ENCODE data around the gene ALK. TPM values are rescaled to one million over a fixed set of nuclear protein-coding genes. Genes with fewer than 3 reads are reported as not detected.

ALK gene
- total RNA-seq, 1 experiment from 2014 or later = not detected

- no peak for DNase-seq (ENCODE audit: low spot score)
Measured at GRCh38 chr2:29367986-29368658, 553.3 kb downstream of the ALK start.

- no peak for DNase-seq (ENCODE audit: low spot score)
Measured at GRCh38 chr2:29363111-29363510, 558.3 kb downstream of the ALK start.

- no peak for DNase-seq (ENCODE audit: low spot score)
Measured at GRCh38 chr2:29361231-29361630, 560.2 kb downstream of the ALK start.

DNA sequence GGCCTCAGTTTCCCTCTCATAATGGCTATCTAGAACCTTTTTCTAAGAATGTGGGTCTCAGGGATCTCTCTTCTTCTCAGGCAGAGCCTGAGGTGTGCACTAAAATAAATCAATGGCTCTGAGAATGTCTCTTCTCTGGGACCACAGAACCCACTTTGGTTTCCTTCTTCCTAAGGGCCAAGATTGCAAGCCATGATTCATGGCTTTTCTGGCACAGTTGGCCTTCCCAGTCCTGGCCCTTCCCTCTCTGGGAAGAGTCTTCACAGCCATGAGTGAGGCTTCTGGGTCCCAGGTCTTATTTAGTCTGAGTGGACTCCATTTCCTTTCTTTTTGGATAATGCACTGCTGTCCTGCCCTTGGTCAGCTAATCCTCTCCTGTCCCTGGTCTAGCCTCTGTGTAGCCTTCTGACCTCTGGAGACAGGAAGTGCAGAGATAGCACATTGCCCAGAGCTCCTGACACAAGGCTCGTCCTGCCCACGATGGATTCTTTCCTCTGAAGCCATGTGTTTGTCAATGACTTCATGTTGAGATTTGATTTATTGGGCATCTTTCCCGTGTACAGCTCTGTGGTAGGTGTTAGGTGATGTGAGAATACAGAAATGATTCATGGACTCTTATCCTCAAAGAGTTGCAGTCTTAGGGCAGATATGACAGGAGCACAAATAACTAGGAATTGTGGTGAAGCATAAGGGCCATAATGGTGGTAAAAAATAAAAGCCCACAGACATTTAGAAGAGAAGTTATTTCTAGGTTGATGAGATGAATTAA is 561.2 kb downstream of the ALK start:
- DNase-seq (ENCODE audit: low spot score) = no peak

GRCh38 chr2:29353403-29353991 is 567.9 kb downstream of the ALK start:
- DNase-seq (ENCODE audit: low spot score) = no peak

GRCh38 chr2:29351916-29352591 is 569.3 kb downstream of the ALK start:
- DNase-seq (ENCODE audit: low spot score) = no peak

DNA sequence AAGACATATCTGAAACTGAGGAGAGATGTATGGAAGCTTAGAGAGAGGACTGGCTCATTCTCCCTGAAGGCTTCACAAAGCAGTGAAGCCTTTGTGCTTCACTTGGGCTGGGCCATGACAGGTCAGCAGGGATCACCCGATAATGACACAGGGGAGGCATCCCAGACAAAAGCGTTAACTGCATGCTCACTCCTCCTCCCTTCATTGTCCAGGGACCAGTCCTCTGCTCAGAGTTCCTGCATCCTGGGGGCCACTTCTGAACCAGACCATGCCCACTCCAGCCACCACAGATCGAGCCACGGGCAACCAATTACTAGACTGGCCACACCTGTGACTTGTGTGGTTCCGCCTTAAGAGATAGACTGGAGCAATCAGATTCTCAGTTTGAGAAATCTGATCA is 570.1 kb downstream of the ALK start:
- DNase-seq (ENCODE audit: low spot score) = no peak

- no peak for DNase-seq (ENCODE audit: low spot score)
Measured at GRCh38 chr2:29349316-29350030, 571.9 kb downstream of the ALK start.

- DNase-seq (ENCODE audit: low spot score) = no peak
Measured at GRCh38 chr2:29347774-29348461, 573.5 kb downstream of the ALK start.

DNA sequence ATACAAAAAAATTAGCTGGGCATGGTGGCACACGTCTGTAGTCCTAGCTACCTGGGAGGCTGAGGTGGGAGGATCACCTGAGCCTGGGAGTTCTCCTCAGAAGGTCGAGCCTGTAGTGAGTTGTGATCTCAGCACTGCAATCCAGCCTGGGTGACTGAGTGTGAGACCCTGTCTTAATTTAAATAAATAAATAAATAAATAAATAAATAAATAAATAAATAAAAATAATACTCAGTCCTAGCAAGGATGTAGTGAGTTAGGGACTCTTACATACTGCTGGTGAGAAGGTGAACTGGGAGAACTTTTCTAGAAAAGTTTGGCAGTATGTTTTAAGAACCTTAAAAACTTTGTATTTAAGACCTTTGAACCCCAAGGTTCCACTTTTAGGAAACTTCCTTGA is 576.1 kb downstream of the ALK start:
- no peak for DNase-seq (ENCODE audit: low spot score)

DNA sequence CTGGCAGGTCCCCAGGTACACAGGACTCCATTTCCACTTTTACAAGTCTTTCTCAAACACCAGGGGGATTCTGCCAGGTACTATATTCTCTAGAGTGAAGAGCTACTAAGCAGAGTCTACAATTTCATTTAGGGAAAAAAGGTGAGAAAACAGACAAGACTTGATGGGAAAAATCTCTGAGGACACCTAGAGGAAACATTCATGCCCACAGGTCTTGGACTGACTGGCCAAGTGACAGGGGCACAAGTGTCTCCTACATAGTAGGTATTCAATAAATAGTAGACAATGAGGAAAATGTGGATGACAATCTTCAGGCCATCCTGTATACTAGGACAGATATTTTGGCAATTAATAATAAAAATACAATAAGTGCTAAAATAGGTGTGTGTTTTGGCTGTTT is 577.6 kb downstream of the ALK start:
- DNase-seq (ENCODE audit: low spot score) = no peak

DNA sequence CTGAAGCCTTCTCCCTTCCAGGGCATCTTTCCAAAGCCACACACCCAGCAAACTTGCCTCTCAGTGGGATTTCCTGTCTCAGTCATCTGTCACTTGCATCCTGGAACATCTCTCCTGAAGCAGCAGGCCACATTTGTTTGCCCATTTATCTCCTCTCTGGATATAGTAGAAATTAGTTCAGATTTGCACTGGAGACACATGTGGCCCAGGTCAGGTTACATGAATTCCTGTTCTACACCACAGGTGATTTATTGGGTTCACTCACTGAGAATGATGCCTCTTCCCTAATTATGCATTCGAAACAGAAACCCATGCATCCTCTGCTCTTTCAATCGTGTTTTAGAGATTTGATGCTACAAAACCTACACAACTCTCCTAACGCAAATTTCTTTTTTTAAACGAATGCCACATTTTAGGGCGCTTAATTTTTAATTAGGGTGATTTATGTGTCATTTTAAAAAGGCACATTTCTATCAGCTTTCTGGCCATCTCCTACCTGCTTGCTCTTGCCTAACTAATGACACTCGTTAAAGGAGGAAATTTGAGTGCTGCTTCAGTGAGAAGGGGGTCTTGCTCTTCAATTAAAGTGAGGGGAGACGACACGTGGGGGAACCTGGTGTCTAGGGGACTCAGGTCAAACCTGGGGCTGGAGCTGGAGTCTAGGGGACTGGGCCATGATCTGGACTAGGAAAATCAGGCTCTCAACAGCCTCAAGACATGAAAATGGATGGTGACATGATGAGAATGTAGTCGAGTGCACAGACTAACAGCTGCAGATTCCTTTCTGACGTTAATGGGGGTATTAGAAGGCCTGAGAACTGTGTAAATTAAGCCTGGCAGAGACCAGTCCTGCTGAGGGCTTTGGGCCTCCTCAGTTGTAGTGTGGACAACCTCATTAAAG is 584.8 kb downstream of the ALK start:
- DNase-seq (ENCODE audit: low spot score) = no peak

- no peak for DNase-seq (ENCODE audit: low spot score)
Measured at GRCh38 chr2:29335396-29335795, 586.0 kb downstream of the ALK start.

- DNase-seq (ENCODE audit: low spot score) = no peak
Measured at GRCh38 chr2:29334706-29335105, 586.7 kb downstream of the ALK start.

DNA sequence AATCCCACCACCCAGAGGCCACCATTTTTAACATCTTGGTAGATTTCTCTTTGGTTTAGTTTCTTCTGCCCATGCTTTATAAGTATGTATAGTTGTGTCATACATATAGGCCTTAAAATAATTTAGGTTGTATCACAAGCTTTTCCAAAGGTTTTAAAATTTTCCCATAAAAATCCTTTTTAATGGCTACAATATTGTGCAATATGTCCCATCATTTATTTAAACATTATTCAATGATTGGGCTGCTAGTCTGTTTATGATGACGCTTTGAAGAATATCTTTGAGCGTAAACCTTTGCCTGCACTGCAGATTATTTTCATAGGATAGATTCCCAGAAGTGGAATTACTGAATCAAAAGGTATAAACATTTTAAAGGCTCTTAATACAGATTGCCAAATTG is 588.8 kb downstream of the ALK start:
- DNase-seq (ENCODE audit: low spot score) = no peak

- no peak for DNase-seq (ENCODE audit: low spot score)
Measured at GRCh38 chr2:29329899-29330298, 591.5 kb downstream of the ALK start.

- no peak for DNase-seq (ENCODE audit: low spot score)
Measured at GRCh38 chr2:29326926-29327325, 594.5 kb downstream of the ALK start.

GRCh38 chr2:29325544-29325943 is 595.8 kb downstream of the ALK start:
- no peak for DNase-seq (ENCODE audit: low spot score)

- no peak for DNase-seq (ENCODE audit: low spot score)
Measured at GRCh38 chr2:29323961-29324360, 597.4 kb downstream of the ALK start.

GRCh38 chr2:29323301-29323700 is 598.1 kb downstream of the ALK start:
- DNase-seq (ENCODE audit: low spot score) = no peak
